Right lobe of liver (tissue), 4 donors: ENCODE results near the gene PRKCZ.

Experiments used
- POLR2A ChIP-seq: fragments of 450-650 bp; IDR thresholded peaks from one replicate; pipeline ENCODE4 v1.6.1; 2017; ENCODE audit warnings: antibody characterized with exemption, mild to moderate bottlenecking
- TF ChIP-seq, protein P1 (sequence below), 4 donors: fragments of 200-600 bp in 3 of 4; fragments of 450-650 bp in 1 of 4; IDR thresholded peaks; one replicate each; pipeline versions ENCODE4 v1.5.1 to v1.8.0; 2016 to 2022; ENCODE audit warnings: antibody characterized with exemption in 4 of 4, mild to moderate bottlenecking in 2 of 4
- donor health status: DM: no; HTN: no; CAD: no.
- donor health status: DM: no; HTN: no; CAD: no.
- donor health status: DM: no; HTN: yes; CAD: no.

- no peak for TF ChIP-seq POLR2A
- TF ChIP-seq, protein P1, sequence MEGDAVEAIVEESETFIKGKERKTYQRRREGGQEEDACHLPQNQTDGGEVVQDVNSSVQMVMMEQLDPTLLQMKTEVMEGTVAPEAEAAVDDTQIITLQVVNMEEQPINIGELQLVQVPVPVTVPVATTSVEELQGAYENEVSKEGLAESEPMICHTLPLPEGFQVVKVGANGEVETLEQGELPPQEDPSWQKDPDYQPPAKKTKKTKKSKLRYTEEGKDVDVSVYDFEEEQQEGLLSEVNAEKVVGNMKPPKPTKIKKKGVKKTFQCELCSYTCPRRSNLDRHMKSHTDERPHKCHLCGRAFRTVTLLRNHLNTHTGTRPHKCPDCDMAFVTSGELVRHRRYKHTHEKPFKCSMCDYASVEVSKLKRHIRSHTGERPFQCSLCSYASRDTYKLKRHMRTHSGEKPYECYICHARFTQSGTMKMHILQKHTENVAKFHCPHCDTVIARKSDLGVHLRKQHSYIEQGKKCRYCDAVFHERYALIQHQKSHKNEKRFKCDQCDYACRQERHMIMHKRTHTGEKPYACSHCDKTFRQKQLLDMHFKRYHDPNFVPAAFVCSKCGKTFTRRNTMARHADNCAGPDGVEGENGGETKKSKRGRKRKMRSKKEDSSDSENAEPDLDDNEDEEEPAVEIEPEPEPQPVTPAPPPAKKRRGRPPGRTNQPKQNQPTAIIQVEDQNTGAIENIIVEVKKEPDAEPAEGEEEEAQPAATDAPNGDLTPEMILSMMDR (IDR thresholded peaks at IDR 0.05): no peak
These were observed 150.9 kb downstream of the PRKCZ start for GRCh38 chr1:2201062-2201461.
